Activated T-cell treated with anti-CD3 and anti-CD28 coated beads, Interleukin-2, amount 50 U/mL, for 4 hours (primary cell): ENCODE measurements around the gene CLRN1. TPM values are rescaled to one million over a fixed set of nuclear protein-coding genes. Genes with fewer than 3 reads are reported as not detected.

Source experiments
- ATAC-seq, 2 donors: fragments of 200-7000 bp; cut with Tn5 transposase; one replicate each; pipeline ENCODE4 v1.10.0; 2021
- DNase-seq: peaks from one replicate; pipeline ENCODE4 v3.0.0-alpha.2; 2020
- H3K27me3 Mint-ChIP-seq: one replicate; pipeline ENCODE4 v1.8.0; 2021; ENCODE audit warnings: low read depth, mixed read lengths
- H3K36me3 Mint-ChIP-seq: one replicate; pipeline ENCODE4 v1.8.0; 2022; ENCODE audit warnings: mixed read lengths; ENCODE audit not compliant: insufficient read depth
- H3K4me1 Mint-ChIP-seq: one replicate; pipeline ENCODE4 v1.8.0; 2021; ENCODE audit warnings: low read depth, mixed read lengths
- H3K4me3 Mint-ChIP-seq: one replicate; pipeline ENCODE4 v1.8.0; 2021; ENCODE audit warnings: mild to moderate bottlenecking, moderate library complexity, mixed read lengths
- H3K9me3 Mint-ChIP-seq: one replicate; pipeline ENCODE4 v1.8.0; 2021; ENCODE audit warnings: mixed read lengths
- total RNA-seq, 3 donors: library from RNA; stranded (reverse); gene quantifications; one replicate each; pipeline ENCODE4 v1.2.1, GENCODE V29; 2021

The CLRN1 gene
- not detected for total RNA-seq

DNA sequence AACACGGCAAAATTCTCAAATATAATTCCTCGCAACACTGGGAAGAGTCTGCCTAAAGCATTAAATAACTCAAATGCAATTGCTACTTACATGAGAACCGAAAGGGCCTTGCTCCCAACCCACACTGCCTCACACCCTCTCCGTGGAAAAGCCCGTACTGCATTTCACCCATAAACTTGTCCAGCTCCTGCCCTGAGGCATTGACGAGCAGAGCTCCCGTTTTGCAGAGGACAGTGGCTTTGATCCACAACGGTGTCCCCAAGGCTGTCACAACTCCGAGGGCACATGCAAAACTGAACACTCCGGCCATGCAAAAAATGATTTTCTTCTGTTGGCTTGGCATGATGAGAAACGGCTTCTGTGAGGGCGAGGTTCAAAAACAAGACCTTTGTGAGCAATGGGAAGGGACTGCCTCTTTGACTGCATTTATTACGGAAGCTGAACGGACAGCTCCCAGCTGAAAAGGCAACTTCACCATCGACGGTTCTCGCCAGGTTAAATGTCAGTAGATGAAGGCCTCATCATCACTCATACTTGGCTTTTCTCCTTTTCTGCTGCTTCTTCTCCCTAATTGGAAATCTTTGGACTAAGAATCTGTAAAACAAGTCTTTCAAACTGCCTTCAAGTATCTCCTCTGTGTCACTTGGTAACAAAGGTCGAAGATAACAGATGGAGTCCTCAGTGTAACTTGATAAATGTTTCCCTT lies at the start of gene CLRN1:
TSS of gene CLRN1 (minus strand) at position 362 of the 706 bp plus-strand sequence. CDS start at position 343, 19 bp downstream.
- Mint-ChIP-seq H3K4me3 (no peak within 1 kb of the TSS), H3K27me3 (peaks cover 4% of the 10 kb centered on the region), H3K36me3 (no peaks in the 10 kb centered on the region), H3K4me1 (no peaks in the 10 kb centered on the region), H3K9me3 (no peaks in the 10 kb centered on the region)
- DNase-seq (no peak), ATAC-seq (no peak)

DNA sequence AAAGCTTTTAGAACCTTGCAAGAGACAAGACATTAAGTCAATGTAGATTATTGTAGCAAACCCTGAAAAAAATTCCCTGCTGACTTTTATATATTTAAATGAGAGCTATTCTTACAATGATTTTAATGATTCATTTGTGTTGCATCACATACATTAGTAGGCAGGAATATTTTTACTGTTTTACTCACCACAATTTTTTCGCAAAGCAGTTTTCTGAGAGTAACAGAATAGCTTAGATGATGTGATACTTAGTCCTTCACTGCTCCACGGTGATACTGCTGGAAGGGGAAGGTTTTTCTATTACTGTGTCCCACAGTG lies 43.9 kb upstream of the CLRN1 start:
- Mint-ChIP-seq H3K36me3 (no peaks in the 10 kb centered on the region), H3K4me1 (no peaks in the 10 kb centered on the region), H3K27me3 (peaks cover 12% of the 10 kb centered on the region), H3K9me3 (no peaks in the 10 kb centered on the region), H3K4me3 (no peak overlapping the region)
- ATAC-seq (no peak), DNase-seq (no peak)

GRCh38 chr3:151015767-151016477 lies 43.4 kb upstream of the CLRN1 start:
- Mint-ChIP-seq H3K4me3 (no peak overlapping the region), H3K4me1 (no peaks in the 10 kb centered on the region)

DNA sequence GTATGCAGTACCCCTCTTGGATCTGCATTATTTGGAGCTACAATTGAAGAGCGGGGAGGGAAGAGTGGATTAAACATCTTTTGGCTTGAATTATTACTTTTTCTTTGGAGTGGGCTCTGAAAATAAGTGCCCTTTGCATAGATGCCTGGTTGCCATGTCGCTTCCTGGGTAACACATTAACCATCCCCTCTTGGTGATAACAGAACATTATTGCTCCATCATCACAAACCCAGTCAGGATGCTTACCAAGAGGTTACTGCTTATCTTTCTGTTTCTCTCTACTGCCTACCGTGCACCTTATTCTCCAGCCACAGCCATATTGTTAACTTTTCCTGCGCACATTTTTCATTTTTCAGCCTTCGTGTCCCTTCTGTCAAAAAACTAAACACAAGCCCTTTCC lies 42.7 kb upstream of the CLRN1 start:
- DNase-seq, result no peak
- ATAC-seq, result no peak
- Mint-ChIP-seq H3K36me3 (no peaks in the 10 kb centered on the region), H3K4me1 (no peaks in the 10 kb centered on the region), H3K4me3 (no peak overlapping the region), H3K9me3 (no peaks in the 10 kb centered on the region), H3K27me3 (peaks cover 12% of the 10 kb centered on the region)

More at GRCh38 chr3:151015767-151016477, 43.4 kb upstream of the CLRN1 start:
- DNase-seq (no peak), ATAC-seq (no peak)
- Mint-ChIP-seq H3K9me3 (no peaks in the 10 kb centered on the region), H3K27me3 (peaks cover 12% of the 10 kb centered on the region), H3K36me3 (no peaks in the 10 kb centered on the region)

GRCh38 chr3:151014501-151015018 lies 42.0 kb upstream of the CLRN1 start:
- Mint-ChIP-seq H3K4me1 (no peaks in the 10 kb centered on the region), H3K4me3 (no peak overlapping the region), H3K9me3 (no peaks in the 10 kb centered on the region), H3K36me3 (no peaks in the 10 kb centered on the region), H3K27me3 (peaks cover 12% of the 10 kb centered on the region)
- no peak for DNase-seq
- ATAC-seq, result no peak

GRCh38 chr3:151012753-151013152 lies 40.2 kb upstream of the CLRN1 start:
- H3K27me3 Mint-ChIP-seq, result peaks cover 15% of the 10 kb centered on the region
- no peak overlapping the region for H3K4me3 Mint-ChIP-seq

DNA sequence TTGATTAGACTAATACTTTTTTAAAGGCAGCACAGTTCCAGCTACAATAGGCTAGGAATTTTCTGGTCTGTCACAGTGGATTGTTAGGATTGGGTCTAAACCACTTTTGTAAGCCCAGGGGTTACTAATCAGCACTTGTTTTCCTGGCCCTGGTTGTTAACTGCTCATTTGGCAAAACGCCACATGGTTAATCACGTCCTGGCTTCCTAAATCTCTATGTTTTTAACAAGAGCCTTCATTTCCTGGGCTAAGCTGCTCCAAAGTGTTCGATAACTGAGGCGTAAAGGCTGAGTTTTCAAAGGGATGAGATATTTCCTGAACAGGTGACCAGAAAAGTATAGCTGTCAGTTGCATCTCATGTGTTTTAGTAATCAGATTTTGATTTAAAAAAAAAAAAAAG lies 38.9 kb upstream of the CLRN1 start:
- no peaks in the 10 kb centered on the region for H3K36me3 Mint-ChIP-seq
- no peak for ATAC-seq
- H3K27me3 Mint-ChIP-seq, result peaks cover 13% of the 10 kb centered on the region
- no peaks in the 10 kb centered on the region for H3K9me3 Mint-ChIP-seq
- H3K4me3 Mint-ChIP-seq, result no peak overlapping the region
- no peaks in the 10 kb centered on the region for H3K4me1 Mint-ChIP-seq
- DNase-seq, result no peak

More at GRCh38 chr3:151012753-151013152, 40.2 kb upstream of the CLRN1 start:
- ATAC-seq, result no peak
- Mint-ChIP-seq H3K4me1 (no peaks in the 10 kb centered on the region), H3K9me3 (no peaks in the 10 kb centered on the region), H3K36me3 (no peaks in the 10 kb centered on the region)
- DNase-seq, result no peak

GRCh38 chr3:151009981-151010380 lies 37.5 kb upstream of the CLRN1 start:
- Mint-ChIP-seq H3K4me3 (no peak overlapping the region), H3K36me3 (no peaks in the 10 kb centered on the region), H3K9me3 (no peaks in the 10 kb centered on the region), H3K27me3 (peaks cover 8% of the 10 kb centered on the region), H3K4me1 (no peaks in the 10 kb centered on the region)
- no peak for DNase-seq
- no peak for ATAC-seq

DNA sequence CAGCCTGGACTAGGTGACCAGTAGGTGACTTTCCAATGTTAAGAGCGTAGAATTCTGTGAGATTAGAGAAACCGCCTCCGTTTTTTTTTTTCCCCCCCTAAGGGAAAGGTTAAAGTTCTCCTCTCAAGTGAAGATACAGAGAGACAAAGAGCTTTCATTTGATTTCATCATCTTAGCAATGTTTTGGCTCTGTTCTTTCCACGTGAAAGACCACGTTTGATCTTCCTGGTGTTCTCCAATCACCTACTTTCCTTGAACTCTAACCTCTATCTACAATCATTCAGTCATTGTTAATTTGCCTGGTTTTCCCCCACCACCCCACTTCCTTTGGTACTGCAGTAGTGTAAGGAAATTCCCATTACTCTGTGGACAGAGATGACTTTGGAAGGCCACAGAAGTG lies 36.9 kb upstream of the CLRN1 start:
- H3K4me1 Mint-ChIP-seq, result no peaks in the 10 kb centered on the region
- H3K36me3 Mint-ChIP-seq, result no peaks in the 10 kb centered on the region
- ATAC-seq (no peak), DNase-seq (no peak)
- H3K27me3 Mint-ChIP-seq, result peaks cover 8% of the 10 kb centered on the region
- no peak overlapping the region for H3K4me3 Mint-ChIP-seq
- no peaks in the 10 kb centered on the region for H3K9me3 Mint-ChIP-seq

GRCh38 chr3:151008699-151009098 lies 36.2 kb upstream of the CLRN1 start:
- Mint-ChIP-seq H3K4me3 (no peak overlapping the region), H3K36me3 (no peaks in the 10 kb centered on the region), H3K27me3 (peaks cover 8% of the 10 kb centered on the region), H3K9me3 (no peaks in the 10 kb centered on the region), H3K4me1 (no peaks in the 10 kb centered on the region)
- ATAC-seq, result no peak
- no peak for DNase-seq

DNA sequence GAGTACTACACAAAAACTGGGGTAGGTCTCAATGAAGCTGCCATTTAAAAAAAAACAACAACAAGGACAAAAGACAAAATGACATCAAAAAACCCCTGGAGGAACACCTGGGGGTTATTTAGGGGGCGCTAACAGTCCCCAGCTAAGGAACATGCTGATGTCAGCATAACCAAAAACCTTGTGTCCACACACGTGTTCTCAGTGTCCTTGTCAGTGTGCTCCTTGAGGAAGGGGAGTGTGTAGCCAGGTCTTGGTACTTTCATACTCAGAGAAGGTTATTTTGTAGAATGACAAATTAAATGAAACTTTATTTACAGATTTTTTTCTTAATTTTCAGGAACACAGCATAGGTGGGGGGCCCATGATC lies 31.2 kb upstream of the CLRN1 start:
- H3K9me3 Mint-ChIP-seq, result no peaks in the 10 kb centered on the region
- DNase-seq (no peak), ATAC-seq (no peak)
- H3K36me3 Mint-ChIP-seq, result no peaks in the 10 kb centered on the region
- peaks cover 3% of the 10 kb centered on the region for H3K27me3 Mint-ChIP-seq
- H3K4me3 Mint-ChIP-seq, result no peak overlapping the region
- no peaks in the 10 kb centered on the region for H3K4me1 Mint-ChIP-seq

GRCh38 chr3:151003029-151003767 lies 30.7 kb upstream of the CLRN1 start:
- DNase-seq (no peak), ATAC-seq (no peak)
- peaks cover 3% of the 10 kb centered on the region for H3K27me3 Mint-ChIP-seq
- no peaks in the 10 kb centered on the region for H3K9me3 Mint-ChIP-seq
- no peak overlapping the region for H3K4me3 Mint-ChIP-seq
- no peaks in the 10 kb centered on the region for H3K36me3 Mint-ChIP-seq
- H3K4me1 Mint-ChIP-seq, result no peaks in the 10 kb centered on the region

DNA sequence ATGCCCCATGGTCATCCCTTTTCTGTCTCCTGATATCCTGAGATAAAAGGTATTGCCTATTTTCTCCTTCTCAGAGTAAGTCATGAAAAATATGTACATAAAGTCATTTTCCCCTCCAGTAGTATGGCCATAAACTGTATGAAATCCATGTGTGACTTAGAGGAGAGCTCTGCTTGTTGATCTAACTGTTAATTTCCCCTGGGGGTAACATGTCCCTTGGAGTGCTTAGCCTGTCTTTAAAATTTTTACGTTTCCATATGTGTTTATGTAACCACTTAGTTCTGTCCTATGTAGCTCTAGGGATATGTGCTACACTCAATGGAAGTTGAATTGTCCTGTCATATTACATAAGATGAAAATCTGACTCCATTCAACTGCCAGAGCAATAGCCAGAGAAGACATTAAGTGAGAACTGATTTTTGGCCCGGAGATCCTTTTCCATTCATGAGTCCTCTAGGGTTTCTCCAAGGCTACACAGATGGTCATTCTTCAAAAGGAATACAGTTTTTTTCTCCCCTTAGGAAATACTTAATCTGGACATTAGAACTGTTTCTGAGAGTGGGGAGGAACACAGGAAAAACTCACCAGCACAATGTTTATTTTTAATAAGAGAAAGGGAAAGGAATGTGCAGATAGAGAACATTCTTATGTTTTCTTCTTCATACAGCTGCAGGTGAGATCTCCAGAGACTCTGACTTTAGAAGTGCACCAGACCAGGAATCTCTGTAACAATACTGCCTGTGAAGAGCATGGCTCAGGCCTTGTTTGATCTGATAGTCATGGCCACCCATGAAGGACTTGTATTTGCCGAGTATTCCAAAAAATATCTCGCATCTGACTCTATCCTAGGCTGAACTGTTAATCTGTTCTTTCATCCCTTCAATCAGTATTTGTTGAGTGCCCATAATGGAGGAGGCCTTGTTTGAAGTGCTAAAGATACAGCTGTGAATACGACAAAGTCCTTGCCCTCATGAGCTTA lies 29.8 kb upstream of the CLRN1 start:
- Mint-ChIP-seq H3K4me1 (no peaks in the 10 kb centered on the region), H3K36me3 (no peaks in the 10 kb centered on the region), H3K27me3 (peaks cover 3% of the 10 kb centered on the region), H3K4me3 (no peak overlapping the region), H3K9me3 (no peaks in the 10 kb centered on the region)
- ATAC-seq (no peak), DNase-seq (no peak)

DNA sequence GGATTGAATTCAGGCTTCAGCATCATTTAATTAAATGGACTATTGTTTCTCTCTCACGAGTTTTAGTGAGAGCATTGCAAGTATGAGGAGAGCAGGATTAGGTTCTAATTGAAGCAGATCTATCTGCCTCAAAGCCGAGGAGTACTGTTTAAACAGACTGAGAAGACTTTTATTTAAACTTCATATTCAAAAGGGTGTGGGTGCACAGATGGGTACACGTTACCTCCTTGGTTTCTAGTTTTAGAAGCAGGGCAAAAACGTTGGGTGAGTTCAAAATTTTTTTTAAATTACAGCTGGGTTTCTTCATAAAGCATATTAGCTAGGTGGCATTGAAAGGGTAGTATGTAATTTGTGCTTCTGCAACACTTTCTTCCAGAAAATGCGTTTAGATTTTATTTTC lies 26.5 kb upstream of the CLRN1 start:
- no peak overlapping the region for H3K4me3 Mint-ChIP-seq
- no peaks in the 10 kb centered on the region for H3K9me3 Mint-ChIP-seq
- H3K4me1 Mint-ChIP-seq, result no peaks in the 10 kb centered on the region
- H3K36me3 Mint-ChIP-seq, result no peaks in the 10 kb centered on the region
- DNase-seq, result no peak
- ATAC-seq, result no peak
- H3K27me3 Mint-ChIP-seq, result peaks cover 5% of the 10 kb centered on the region
